OCI-LY3 (cell line): ENCODE measurements around the gene STAT6.

Source experiments
- H2AFZ ChIP-seq: fragments of 200-600, 300-600 bp; shearing (Covaris generic); 2 replicates; pipeline ENCODE4 v1.6.0; 2014; ENCODE audit warnings: antibody characterized with exemption, low read depth, low read length
- H3K27ac ChIP-seq: fragments of 200-600, 300-600 bp; sonication (generic); 2 replicates; pipeline ENCODE4 v1.5.1; 2014; ENCODE audit warnings: mild to moderate bottlenecking, low read length, moderate library complexity, mixed read lengths
- H3K27me3 ChIP-seq: fragments of 200-600, 300-600 bp; sonication (generic); 2 replicates; pipeline ENCODE4 v1.6.1; 2014; ENCODE audit warnings: low read depth, low read length, mixed read lengths
- H3K36me3 ChIP-seq: fragments of 200-600, 300-600 bp; sonication (generic); replicated peaks from 2 replicates; pipeline ENCODE3; 2014; ENCODE audit warnings: low read depth, low read length, mixed read lengths
- H3K4me1 ChIP-seq: fragments of 300-600, 200-600 bp; sonication (generic); 2 replicates; pipeline ENCODE4 v1.6.1; 2014; ENCODE audit warnings: low read length, mixed read lengths
- H3K4me2 ChIP-seq: fragments of 200-600, 300-600 bp; sonication (generic); 2 replicates; pipeline ENCODE4 v1.6.1; 2014; ENCODE audit warnings: low read length, mixed read lengths
- H3K4me3 ChIP-seq: fragments of 300-600, 200-600 bp; sonication (generic); 2 replicates; pipeline ENCODE4 v1.5.1; 2014; ENCODE audit warnings: antibody characterized with exemption, mild to moderate bottlenecking, low read length, moderate library complexity
- H3K79me2 ChIP-seq: fragments of 300-600, 200-600 bp; shearing (Covaris generic); 2 replicates; pipeline ENCODE4 v1.6.1; 2014; ENCODE audit warnings: mild to moderate bottlenecking, low read length, mixed read lengths
- H3K9ac ChIP-seq: fragments of 300-600, 200-600 bp; shearing (Covaris generic); 2 replicates; pipeline ENCODE4 v1.6.0; 2014; ENCODE audit warnings: mild to moderate bottlenecking, low read length, moderate library complexity
- H3K9me3 ChIP-seq: fragments of 200-600, 300-600 bp; shearing (Covaris generic); 2 replicates; pipeline ENCODE4 v1.6.1; 2014; ENCODE audit warnings: low read length, mixed read lengths; ENCODE audit not compliant: insufficient read depth
- H4K20me1 ChIP-seq: fragments of 200-600, 300-600 bp; sonication (generic); 2 replicates; pipeline ENCODE4 v1.6.1; 2016; ENCODE audit warnings: low read length, mixed read lengths; ENCODE audit not compliant: insufficient read depth
- EZH2phosphoT487 ChIP-seq: fragments of 200-600 bp; shearing (Covaris generic); IDR thresholded peaks from 2 replicates; pipeline ENCODE4 v1.6.1; 2018; ENCODE audit warnings: antibody characterized with exemption, mixed run types, low read depth
- TF ChIP-seq, protein P1 (sequence below): fragments of 200-600, 300-600 bp; sonication (generic); IDR thresholded peaks from 2 replicates; pipeline ENCODE4 v1.5.1; 2014; ENCODE audit warnings: antibody characterized with exemption, low read length, low read depth

The STAT6 gene

DNA sequence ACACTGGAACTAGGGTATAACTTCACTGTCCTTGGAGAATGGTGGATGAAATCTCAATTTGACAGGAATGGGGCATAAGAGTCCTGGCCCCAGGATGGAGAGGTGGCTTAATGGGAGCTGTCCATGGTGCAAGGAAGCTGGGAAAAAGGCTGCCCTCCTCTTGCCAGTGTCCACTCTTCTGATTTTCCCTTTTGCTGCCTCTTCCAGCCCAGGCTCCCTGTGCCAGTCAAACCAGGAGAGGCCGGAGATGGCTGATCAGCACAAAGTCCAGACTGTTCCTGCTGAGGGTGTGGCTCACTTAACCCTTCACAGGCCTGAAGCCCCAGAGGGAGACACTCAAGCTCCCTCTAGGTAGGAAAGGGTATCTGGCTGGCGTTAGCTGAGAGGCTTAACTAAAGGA, 61.3 kb downstream of the STAT6 start, which contains the start of gene MYO1A:
Gene MYO1A (minus strand): TSS at position 240 of the 400 bp plus-strand sequence. CDS start 1,806 bp downstream, outside the sequence.
- Histone ChIP-seq H2AFZ (no peak within 1 kb of the TSS), H3K27ac (no peak within 1 kb of the TSS), H3K4me2 (no peak within 1 kb of the TSS), H3K4me1 (peaks cover 18% of the 10 kb centered on the region), H3K79me2 (no peaks in the 10 kb centered on the region), H3K36me3 (peaks cover 4% of the 10 kb centered on the region), H4K20me1 (no peaks in the 10 kb centered on the region), H3K9ac (no peak within 1 kb of the TSS), H3K9me3 (no peaks in the 10 kb centered on the region), H3K4me3 (no peak within 1 kb of the TSS), H3K27me3 (no peaks in the 10 kb centered on the region; the same call in 1 of the 2 replicates)
- TF ChIP-seq, protein P1, sequence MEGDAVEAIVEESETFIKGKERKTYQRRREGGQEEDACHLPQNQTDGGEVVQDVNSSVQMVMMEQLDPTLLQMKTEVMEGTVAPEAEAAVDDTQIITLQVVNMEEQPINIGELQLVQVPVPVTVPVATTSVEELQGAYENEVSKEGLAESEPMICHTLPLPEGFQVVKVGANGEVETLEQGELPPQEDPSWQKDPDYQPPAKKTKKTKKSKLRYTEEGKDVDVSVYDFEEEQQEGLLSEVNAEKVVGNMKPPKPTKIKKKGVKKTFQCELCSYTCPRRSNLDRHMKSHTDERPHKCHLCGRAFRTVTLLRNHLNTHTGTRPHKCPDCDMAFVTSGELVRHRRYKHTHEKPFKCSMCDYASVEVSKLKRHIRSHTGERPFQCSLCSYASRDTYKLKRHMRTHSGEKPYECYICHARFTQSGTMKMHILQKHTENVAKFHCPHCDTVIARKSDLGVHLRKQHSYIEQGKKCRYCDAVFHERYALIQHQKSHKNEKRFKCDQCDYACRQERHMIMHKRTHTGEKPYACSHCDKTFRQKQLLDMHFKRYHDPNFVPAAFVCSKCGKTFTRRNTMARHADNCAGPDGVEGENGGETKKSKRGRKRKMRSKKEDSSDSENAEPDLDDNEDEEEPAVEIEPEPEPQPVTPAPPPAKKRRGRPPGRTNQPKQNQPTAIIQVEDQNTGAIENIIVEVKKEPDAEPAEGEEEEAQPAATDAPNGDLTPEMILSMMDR = no peak
- TF ChIP-seq EZH2phosphoT487 = no peak

GRCh38 chr12:57049119-57049446, 62.1 kb downstream of the STAT6 start:
- no peaks in the 10 kb centered on the region for H3K9me3 ChIP-seq
- peaks cover 18% of the 10 kb centered on the region for H3K4me1 ChIP-seq
- H3K9ac ChIP-seq = no peak overlapping the region
- no peaks in the 10 kb centered on the region for H3K79me2 ChIP-seq
- H3K4me2 ChIP-seq = no peak overlapping the region
- no peaks in the 10 kb centered on the region; the same call in 1 of the 2 replicates for H3K27me3 ChIP-seq
- H3K36me3 ChIP-seq = peaks cover 2% of the 10 kb centered on the region
- TF ChIP-seq EZH2phosphoT487 = no peak
- TF ChIP-seq, protein P1 = no peak
- H2AFZ ChIP-seq = no peak overlapping the region
- no peak overlapping the region for H3K4me3 ChIP-seq
- no peaks in the 10 kb centered on the region for H4K20me1 ChIP-seq
- H3K27ac ChIP-seq = no peak overlapping the region

- no peak for TF ChIP-seq EZH2phosphoT487
- TF ChIP-seq, protein P1 = no peak
- Histone ChIP-seq H3K9ac (no peak overlapping the region), H4K20me1 (no peaks in the 10 kb centered on the region)
Measured at GRCh38 chr12:57048423-57049118, 62.6 kb downstream of the STAT6 start.

DNA sequence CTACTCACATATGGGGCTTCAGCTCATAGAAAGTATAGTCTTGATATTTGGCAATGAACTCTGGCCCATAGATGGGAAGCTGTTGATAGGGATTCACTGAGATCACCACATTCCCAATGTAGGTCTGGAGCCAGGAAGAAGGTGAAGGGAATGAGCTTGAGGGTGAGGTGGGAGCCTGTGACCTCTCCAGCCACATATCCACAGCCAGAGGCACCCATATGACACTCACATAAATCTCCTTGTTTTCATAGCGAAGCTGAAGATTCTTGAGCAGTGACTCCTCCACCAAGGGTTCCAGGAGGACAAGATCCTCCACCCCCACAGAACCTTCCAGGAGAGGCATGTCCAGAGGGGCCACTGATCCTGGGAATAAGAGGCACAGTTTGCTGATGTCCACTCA, 63.2 kb downstream of the STAT6 start:
- H2AFZ ChIP-seq = no peak overlapping the region
- H3K4me2 ChIP-seq = no peak overlapping the region
- H3K4me3 ChIP-seq = no peak overlapping the region
- no peaks in the 10 kb centered on the region for H3K9me3 ChIP-seq
- H4K20me1 ChIP-seq = no peaks in the 10 kb centered on the region
- H3K79me2 ChIP-seq = no peaks in the 10 kb centered on the region
- H3K4me1 ChIP-seq = peaks cover 18% of the 10 kb centered on the region
- TF ChIP-seq EZH2phosphoT487 = no peak
- TF ChIP-seq, protein P1 = no peak
- H3K36me3 ChIP-seq = no peaks in the 10 kb centered on the region
- H3K9ac ChIP-seq = no peak overlapping the region
- H3K27me3 ChIP-seq = no peaks in the 10 kb centered on the region; the same call in 1 of the 2 replicates
- H3K27ac ChIP-seq = no peak overlapping the region

More at GRCh38 chr12:57048423-57049118, 62.6 kb downstream of the STAT6 start:
- Histone ChIP-seq H2AFZ (no peak overlapping the region), H3K4me3 (no peak overlapping the region), H3K4me1 (peaks cover 18% of the 10 kb centered on the region), H3K4me2 (no peak overlapping the region), H3K9me3 (no peaks in the 10 kb centered on the region), H3K27ac (no peak overlapping the region), H3K27me3 (no peaks in the 10 kb centered on the region; the same call in 1 of the 2 replicates), H3K79me2 (no peaks in the 10 kb centered on the region), H3K36me3 (no peaks in the 10 kb centered on the region)
